ENCODE measurements around the gene HMCN2.

- TF ChIP-seq CTCF (conservative IDR thresholded peaks at IDR 0.05; ENCODE audit: low read length): no peak
- no peak for TF ChIP-seq EZH2phosphoT487 (IDR thresholded peaks at IDR 0.05; ENCODE audit: borderline replicate concordance)
Measured at GRCh38 chr9:130459941-130460669, 194.5 kb downstream of the HMCN2 start.
